Activated naive CD4-positive, alpha-beta T cell treated with Interleukin-2 at 50 U/mL for 16 hours (primary cell): Measurements from ENCODE around the gene LINGO3.

Source experiments
- DNase-seq: peaks from one replicate; pipeline ENCODE4 v3.0.0-alpha.2; 2020

The LINGO3 gene

GRCh38 chr19:2339644-2340310, 31.8 kb upstream of the LINGO3 start:
- DNase-seq = no peak

GRCh38 chr19:2338751-2339643, 31.0 kb upstream of the LINGO3 start:
- no peak for DNase-seq

GRCh38 chr19:2338055-2338615, 30.2 kb upstream of the LINGO3 start:
- DNase-seq = no peak

GRCh38 chr19:2337329-2337707, 29.4 kb upstream of the LINGO3 start:
- no peak for DNase-seq

- no peak for DNase-seq
These were observed 28.8 kb upstream of the LINGO3 start for GRCh38 chr19:2336528-2337328.

GRCh38 chr19:2335848-2336247, 27.9 kb upstream of the LINGO3 start:
- DNase-seq = no peak

GRCh38 chr19:2334986-2335846, 27.3 kb upstream of the LINGO3 start:
- no peak for DNase-seq

- no peak for DNase-seq
These were observed 26.5 kb upstream of the LINGO3 start for GRCh38 chr19:2334426-2334825.

- DNase-seq = no peak
These were observed 25.9 kb upstream of the LINGO3 start for GRCh38 chr19:2333807-2334211.

- DNase-seq = no peak
These were observed 25.3 kb upstream of the LINGO3 start for GRCh38 chr19:2333027-2333806.

- no peak for DNase-seq
These were observed 24.5 kb upstream of the LINGO3 start for GRCh38 chr19:2332341-2333026.

- no peak for DNase-seq
These were observed 23.8 kb upstream of the LINGO3 start for GRCh38 chr19:2331601-2332246.

GRCh38 chr19:2330632-2331284, 22.8 kb upstream of the LINGO3 start:
- DNase-seq = no peak

GRCh38 chr19:2330255-2330631, 22.3 kb upstream of the LINGO3 start:
- no peak for DNase-seq

- DNase-seq = no peak
These were observed 21.6 kb upstream of the LINGO3 start for GRCh38 chr19:2329501-2329916.

GRCh38 chr19:2329149-2329478, 21.2 kb upstream of the LINGO3 start:
- no peak for DNase-seq

- DNase-seq = peak; percentile 93
These were observed 20.6 kb upstream of the LINGO3 start, which contains the start of the genes LSM7 and SPPL2B for GRCh38 chr19:2328401-2329148. LSM7 (minus strand) TSS chr19:2328586; CDS start chr19:2328566, 20 bp downstream. SPPL2B (plus strand) TSS chr19:2328684; CDS start chr19:2328710, 26 bp downstream.

- peak; percentile 67 for DNase-seq
These were observed 19.9 kb upstream of the LINGO3 start for GRCh38 chr19:2327773-2328400.
